ELR (cell line): ENCODE data around the gene ZFHX3.

Source experiments
- DNase-seq: peaks from one replicate; pipeline ENCODE4 v3.0.0-alpha.2; 2015; ENCODE audit warnings: low read depth

ZFHX3 gene

GRCh38 chr16:73037845-73038570, 9.9 kb downstream of the ZFHX3 start:
- no peak for DNase-seq

- DNase-seq, result no peak
Observed at GRCh38 chr16:73037331-73037745, 10.6 kb downstream of the ZFHX3 start.

GRCh38 chr16:73036074-73036826, 11.7 kb downstream of the ZFHX3 start:
- DNase-seq, result no peak

- no peak for DNase-seq
Observed at GRCh38 chr16:73034374-73034773, 13.6 kb downstream of the ZFHX3 start.

- no peak for DNase-seq
Observed at GRCh38 chr16:73033271-73033998, 14.5 kb downstream of the ZFHX3 start.

GRCh38 chr16:73032541-73033270, 15.2 kb downstream of the ZFHX3 start:
- no peak for DNase-seq

- no peak for DNase-seq
Observed at GRCh38 chr16:73031984-73032383, 15.9 kb downstream of the ZFHX3 start.

- DNase-seq, result peak; percentile 16
Observed at GRCh38 chr16:73031155-73031866, 16.6 kb downstream of the ZFHX3 start.

GRCh38 chr16:73028721-73029361, 19.1 kb downstream of the ZFHX3 start:
- no peak for DNase-seq

- no peak for DNase-seq
Observed at GRCh38 chr16:73028263-73028662, 19.7 kb downstream of the ZFHX3 start.

- DNase-seq, result no peak
Observed at GRCh38 chr16:73027685-73028111, 20.2 kb downstream of the ZFHX3 start.

GRCh38 chr16:73026754-73027684, 20.9 kb downstream of the ZFHX3 start:
- no peak for DNase-seq

- DNase-seq, result no peak
Observed at GRCh38 chr16:73025856-73026210, 22.1 kb downstream of the ZFHX3 start.

GRCh38 chr16:73025151-73025855, 22.6 kb downstream of the ZFHX3 start:
- DNase-seq, result no peak

- no peak for DNase-seq
Observed at GRCh38 chr16:73024571-73025105, 23.3 kb downstream of the ZFHX3 start.

- DNase-seq, result no peak
Observed at GRCh38 chr16:73023752-73024570, 24.0 kb downstream of the ZFHX3 start.

- no peak for DNase-seq
Observed at GRCh38 chr16:73023320-73023719, 24.6 kb downstream of the ZFHX3 start.

- DNase-seq, result no peak
Observed at GRCh38 chr16:73022534-73022933, 25.4 kb downstream of the ZFHX3 start.
